NCI-H345 treated with DMSO at 0.1 percent for 48 hours (cell line): Measurements from ENCODE around the gene JMJD1C.
"Not testable (repeated sequence)": the region's sequence is repeated elsewhere in the genome, so short reads cannot be mapped to it uniquely, and the experiment has no call there.

Source experiments
- DNase-seq: peaks from one replicate; lab custom pipeline; 2025; ENCODE audit not compliant: unreplicated experiment; lab: John Stamatoyannopoulos, UW

Gene JMJD1C

DNA sequence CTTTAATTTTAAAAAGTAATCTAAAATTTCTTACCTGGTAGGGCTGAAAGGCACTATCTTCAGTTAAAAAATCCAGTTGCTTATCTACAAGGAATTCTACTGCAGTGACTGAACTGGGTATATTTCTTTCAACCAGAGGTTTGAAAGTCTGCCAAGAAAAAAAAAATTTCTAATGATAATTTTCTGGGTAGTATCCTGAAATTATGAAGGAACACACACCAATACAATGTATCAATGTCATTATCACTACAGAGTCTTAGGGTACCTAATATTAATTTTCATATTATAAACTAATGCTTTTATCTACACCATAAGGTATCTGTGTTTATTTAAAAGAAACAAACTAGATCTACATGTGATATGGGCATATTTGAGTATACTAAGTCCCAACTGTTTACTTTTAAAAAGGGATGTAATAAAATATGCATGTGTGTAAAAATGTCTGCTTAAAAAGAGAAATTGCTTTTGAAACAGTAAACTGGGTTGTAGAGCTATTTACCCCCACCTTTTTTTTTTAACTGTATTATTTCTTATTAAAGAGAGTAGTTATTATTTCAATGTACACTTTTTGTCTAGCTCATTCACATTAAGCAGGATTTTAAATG lies 201.1 kb downstream of the JMJD1C start:
- DNase-seq: no peak

DNA sequence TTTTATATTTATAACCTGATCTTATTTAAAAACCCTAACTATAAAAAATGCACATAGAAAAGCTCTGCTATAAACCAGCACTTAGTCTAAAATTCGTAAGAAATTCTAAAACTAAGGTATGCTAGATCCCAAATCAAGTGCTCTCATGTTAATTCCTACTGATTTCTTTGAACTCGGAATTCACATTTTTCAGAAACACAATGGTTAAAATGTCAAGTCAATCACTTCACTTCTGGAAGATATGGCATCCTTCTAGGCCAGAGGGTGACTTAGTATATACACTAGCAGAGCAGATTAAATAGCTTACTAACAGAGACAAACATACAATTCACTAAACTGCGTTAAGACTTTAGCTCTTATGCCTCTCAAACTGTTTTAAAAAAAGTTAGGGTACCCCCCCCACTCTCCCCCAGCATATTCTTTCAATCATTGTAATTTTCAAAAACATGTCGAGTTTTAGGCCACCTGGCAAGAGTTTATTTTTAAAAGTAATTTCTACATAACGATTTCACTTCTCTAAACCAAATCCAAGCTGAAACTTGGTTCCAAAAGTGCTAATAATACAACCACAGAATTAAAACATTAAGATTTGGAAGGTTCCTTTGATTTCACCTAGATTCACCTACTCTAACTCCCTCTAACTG lies 203.2 kb downstream of the JMJD1C start:
- no peak for DNase-seq

DNA sequence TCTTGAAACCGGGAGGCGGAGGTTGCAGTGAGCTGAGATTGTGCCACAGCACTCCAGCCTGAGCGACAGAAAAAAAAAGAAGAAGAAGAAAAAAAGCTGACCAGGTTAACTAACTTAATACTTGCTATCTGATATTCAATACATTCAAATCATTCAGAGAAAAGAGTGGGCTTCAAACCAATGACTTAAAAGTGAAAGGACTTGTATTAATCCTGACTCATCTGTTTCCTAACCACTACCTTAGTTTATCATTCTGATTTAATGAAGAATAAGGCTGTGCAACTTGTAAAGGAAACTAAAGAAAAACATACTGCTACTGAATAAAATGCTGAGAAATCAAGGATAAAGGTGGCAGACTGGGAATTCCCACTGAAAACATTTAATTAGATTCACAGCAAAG lies 204.3 kb downstream of the JMJD1C start:
- no peak for DNase-seq

DNA sequence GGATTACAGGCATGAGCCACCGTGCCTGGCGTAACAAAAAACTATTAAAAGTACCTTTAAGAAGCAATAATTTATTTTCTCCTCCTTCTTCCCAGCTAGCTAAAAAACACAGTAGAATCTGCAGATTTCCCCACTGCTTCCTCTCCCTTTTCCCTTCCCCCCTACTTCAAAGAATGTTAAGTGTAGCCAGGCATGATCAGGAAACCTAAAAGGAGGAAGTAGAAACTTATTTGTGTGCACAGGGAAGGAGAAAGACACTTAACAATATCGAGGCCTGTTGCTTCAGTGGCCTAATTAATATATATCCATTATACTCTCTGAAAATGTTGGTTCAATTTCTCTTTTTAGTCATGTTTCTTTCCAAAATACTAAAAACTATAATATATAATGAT lies 204.9 kb downstream of the JMJD1C start:
- no peak for DNase-seq

DNA sequence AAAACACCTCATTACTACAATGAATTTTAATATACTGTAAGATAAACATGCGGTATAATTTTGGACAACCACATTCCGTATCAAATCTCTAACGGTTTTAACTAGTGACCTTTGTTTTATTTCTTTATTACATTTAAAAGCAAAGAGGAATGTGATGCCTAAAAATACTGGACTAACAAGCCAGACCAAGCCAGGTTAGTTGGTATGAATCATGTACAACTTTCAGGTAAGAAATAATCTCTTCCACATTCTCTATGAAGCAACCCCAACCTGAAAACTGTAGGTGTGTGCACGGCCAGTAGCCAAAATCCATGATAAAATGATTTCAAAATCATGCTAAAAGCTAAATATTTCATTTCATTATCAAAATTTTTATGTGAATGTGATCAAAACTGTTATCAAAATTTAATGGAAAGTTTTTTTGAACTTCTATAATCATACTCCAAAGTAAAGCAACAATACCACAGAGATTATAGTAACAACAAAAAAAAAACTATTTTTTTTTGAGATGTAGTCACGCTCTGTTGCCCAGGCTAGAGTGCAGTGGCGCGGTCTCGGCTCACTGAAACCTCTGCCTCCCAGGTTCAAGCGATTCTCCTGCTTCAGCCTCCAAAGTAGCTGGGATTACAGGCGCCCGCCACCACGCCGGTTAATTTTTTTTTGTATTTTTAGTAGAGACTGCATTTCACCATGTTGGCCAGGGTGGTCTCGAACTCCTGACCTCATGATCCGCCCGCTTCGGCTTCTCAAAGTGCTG lies 205.5 kb downstream of the JMJD1C start:
- no peak for DNase-seq

DNA sequence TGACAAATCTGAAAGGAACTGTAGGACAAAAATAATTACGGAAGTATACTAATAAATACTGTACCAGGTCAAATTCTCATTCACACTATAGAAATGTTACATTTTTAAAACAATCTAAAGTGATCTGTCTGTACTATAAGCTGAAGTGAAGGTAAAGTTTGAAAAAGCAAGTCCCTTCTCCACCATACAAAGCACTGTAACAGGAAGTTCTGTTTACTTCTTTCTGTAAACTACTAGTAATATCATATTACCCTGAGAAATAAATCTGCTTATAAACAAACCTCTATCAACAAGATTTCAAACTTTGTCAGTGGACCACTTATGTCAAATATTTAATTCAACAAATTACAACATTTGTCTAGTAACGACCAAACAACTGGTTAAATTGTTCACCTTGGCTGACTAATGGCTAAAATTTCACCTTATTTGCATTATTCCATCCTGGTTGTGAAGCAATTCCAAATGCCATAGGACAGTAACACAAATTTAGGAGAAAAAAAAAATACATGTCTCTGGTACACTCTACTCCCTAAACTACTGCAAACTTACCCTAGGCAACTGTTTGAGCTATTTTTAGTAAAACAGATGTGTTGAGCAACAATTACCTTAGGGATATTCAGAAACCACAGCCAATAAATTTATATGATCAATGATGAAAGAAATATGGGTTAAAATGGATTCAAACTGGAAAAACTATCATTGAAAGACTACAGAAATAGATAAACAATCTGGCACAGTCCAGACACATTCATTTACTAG lies 206.7 kb downstream of the JMJD1C start:
- no peak for DNase-seq

DNA sequence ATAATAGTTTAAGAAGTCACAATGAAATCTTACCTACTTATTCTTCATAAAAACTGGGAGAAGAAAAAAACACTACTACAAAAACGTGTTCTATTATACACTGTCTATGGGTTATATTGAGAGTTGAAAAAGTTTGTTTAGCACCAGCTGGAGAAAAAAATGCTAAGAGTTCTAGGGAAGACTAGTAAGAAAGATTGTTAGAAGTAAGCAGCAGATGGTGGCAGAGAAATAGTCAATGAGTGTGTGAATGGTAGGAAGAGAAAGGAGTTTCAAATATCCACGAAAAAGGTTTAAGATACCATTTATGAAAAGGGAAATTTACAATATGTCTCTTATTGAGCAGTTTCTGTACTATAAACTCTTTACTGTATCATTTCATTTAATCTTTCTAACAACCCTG lies 208.0 kb downstream of the JMJD1C start:
- DNase-seq: no peak

DNA sequence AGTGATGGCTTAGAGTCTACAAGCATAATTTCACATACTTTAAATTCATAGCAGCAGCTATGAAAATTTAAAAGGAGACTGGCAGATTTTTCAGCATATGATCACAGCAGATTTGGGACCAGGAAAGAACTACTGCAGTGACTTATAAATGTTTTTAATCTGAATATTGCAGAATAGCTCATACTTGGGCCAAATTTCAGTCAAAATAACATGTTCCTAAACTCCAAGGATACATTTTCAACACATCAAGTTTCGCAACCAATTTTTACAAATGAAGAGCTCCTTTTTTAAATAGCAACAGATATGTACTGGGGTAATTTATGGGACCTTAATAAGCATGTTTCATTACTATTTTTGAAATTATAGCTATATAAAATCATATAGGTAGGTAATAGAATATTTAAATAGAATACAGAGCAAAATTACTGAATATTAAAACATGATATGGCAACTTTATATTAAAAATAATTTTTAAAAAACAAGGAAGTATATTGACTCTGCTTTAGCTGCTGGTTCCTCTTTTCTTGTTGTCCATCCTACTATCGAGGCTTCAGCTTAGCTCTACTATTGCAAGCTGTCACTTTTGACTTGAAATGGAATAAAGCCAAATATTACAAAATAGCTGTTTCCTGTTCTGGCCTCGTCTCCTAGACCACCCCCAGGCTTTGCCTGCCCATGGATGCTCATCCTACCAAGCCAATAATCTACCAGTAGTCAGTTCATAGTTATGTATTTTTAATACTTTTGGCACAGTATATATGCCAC lies 209.6 kb downstream of the JMJD1C start:
- no peak for DNase-seq

DNA sequence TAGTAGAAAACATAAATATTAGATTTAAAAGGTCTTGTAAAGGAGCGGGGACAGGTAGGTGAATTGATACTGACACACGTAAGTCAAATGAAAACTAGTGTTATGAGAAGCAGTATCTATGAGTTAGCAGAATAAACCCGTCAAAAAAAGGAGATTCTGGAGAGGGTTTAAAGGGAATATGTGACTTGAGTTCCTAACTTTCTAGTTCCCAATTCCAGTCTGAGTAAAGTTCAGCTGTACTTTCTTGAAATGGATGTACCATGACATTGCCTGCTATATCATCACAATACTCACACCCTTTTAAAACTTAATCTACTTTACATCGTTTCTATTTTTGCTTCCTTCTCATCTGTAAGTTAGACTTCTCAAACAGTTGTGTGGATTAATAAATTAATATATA lies 210.5 kb downstream of the JMJD1C start:
- no peak for DNase-seq

DNA sequence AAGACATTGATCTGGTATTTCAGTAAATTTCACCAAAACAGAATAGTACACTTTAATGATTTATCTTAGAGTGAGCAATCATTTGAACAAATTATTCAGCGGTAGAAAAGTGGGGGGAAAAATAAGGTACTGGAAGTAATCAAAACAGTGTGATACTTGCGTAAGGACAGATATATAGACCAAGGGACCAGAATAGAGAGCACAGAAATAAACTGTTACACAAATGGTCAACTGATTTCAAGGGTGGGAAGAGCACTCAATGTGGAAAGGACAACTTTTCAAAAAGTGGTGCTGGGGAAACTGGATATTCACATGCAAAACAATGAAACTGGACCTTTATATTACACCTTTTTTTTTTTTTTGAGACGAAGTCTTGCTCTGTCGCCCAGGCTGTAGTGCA lies 212.7 kb downstream of the JMJD1C start:
- no peak for DNase-seq

DNA sequence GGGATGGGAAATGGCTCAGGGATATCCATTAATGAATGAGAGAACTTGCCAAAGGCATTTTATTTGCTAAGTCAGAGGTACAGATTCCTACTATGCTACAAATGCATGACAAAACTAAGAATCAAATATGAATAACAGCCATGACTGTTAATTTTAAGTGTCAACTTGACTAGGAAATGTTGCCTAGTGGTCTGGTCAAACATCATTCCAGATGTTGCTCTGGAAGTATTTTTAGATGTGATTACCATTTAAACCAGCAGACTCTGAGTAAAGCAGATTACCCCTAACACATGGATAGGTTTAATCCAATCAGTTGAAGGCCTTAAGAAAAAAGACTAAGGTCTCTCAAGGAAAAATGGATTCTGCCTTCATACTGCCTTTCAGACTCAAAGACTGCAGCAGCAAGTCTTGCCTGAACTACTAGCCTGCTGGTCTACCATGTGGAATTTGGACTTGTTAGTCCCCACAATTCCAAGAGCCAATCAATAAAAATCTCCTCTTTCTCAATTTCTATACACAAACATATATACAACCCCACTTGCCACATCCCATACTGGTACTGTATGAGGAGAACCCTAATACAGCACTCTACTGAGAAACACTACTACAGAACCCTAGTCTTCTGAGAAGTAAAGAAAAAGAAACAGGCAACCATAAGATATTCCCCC lies 213.5 kb downstream of the JMJD1C start:
- no peak for DNase-seq

DNA sequence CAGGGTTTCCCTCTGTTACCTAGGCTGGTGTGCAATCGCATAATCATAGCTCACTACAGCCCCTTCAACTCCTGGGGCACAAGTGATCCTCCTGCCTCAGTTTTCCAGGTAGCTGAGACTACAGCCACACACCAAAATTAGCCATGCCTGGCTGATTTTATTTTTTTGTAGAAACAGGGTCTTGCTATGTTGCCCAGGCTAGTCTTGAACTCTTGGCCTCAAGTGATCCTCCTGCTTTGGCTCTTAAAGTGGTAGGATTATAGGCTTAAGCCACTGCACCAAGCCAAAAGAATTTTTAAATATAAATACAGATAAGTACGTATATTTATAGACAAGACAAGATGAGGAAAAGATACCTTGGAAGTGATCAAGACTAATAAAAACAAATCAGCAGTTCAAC lies 215.7 kb downstream of the JMJD1C start:
- DNase-seq: no peak

DNA sequence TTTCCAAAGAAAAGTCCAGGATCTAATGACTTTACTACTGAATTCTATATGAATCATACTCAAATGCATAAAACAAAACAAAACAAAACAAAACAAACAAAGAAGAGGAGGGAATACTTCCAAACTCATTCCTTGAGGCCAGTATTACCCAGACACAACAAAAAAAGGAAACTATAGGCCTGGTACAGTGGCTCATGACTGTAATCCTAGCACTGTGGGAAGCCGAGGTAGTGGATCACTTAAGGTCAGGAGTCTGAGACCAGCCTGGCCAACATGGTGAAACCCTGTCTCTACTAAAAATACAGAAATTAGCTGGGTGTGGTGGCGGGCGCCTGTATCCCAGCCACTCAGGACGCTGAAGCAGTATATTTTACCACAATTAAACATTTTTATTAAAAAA lies 218.0 kb downstream of the JMJD1C start:
- DNase-seq: no peak

DNA sequence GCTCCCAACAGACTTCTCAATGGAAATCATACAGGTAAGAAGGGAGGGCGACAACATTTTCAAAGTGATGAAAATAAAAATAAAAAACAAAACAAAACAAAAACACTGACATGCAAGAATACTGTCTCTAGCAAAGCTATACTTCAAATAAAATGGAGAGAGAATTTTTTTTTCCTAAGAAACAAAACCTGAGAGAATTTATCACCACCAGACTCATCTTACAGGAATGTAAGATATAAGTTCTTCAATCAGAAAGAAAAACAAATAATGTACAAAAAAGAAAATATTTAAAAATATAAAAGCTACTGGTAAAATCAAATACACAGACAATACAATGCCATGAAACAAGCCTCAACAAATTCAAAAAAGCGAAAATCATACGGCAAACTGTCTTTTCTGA lies 219.4 kb downstream of the JMJD1C start:
- DNase-seq: no peak

DNA sequence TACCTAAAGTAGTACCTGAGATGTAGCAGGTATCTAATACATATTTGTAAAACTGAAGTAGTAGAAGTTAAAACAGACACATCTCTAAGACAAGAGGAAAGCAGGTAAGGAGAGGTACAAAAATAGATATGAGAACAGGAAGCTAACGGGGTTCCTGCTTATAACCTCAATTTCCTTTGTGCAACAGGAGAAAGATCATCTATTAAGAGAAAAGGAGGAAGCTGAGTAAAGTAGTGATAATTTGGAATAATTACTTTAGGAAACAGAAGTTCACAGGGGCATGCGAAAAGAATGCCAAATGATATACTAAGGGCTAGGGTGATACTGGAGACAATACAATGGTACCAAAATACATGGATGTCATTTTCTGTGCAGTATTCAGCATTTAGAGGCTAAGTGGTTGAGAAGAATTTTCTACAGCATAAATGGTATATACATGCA lies 223.9 kb downstream of the JMJD1C start:
- DNase-seq: no peak

DNA sequence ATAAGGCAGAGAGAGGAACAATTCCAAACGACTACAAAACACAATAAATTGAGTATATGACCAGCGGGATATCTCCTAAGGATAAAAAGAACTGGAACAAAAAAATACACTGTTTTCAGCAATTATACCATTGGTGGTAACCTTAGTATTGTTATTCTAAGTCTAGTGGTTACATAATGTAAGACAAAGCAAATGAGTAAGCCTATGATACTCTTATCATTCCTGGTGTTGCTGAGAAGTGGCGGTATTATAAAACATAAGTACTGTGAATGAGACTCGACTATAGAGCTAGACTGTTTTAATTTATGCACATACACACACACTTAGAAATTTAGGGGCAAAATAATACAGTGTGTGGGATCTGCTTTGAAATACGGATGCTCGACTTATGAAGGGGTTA lies 225.0 kb downstream of the JMJD1C start:
- DNase-seq: no peak

DNA sequence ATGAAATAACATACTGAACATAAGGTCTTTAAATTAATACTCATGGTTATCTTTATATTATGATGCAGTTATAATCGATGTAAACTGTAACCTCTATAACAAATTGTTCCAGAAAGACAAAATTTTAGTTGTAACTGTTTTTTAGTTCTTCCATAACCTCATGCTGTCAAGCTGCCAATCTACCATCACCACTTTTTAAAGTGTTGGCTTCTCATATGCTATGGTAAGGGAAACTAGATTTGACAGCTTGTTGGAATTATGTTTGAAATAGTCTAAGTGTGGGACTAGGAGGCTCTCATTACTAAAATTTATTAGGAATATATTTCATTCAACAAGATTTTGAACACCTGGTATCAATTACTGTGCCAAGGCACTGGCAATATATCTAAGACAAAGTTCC lies 227.3 kb downstream of the JMJD1C start:
- no peak for DNase-seq

DNA sequence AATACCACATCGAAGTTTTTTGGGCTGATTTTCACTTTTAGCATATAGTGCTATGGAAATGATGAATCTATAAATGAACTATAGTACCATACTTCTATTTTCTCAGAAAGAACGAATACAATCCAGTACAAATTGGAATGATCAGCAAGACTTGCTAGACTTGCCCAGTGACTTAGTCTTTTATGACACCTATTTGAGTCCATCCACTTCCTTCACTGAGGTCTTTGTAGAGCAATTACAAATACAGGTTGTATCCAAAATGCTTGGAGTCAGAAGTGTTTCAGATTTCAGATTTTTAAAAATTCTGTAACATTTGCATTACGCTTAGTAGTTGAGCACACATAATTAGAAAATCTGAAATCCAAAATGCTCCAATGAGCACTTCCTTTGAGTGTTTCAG lies 228.4 kb downstream of the JMJD1C start:
- DNase-seq: no peak

DNA sequence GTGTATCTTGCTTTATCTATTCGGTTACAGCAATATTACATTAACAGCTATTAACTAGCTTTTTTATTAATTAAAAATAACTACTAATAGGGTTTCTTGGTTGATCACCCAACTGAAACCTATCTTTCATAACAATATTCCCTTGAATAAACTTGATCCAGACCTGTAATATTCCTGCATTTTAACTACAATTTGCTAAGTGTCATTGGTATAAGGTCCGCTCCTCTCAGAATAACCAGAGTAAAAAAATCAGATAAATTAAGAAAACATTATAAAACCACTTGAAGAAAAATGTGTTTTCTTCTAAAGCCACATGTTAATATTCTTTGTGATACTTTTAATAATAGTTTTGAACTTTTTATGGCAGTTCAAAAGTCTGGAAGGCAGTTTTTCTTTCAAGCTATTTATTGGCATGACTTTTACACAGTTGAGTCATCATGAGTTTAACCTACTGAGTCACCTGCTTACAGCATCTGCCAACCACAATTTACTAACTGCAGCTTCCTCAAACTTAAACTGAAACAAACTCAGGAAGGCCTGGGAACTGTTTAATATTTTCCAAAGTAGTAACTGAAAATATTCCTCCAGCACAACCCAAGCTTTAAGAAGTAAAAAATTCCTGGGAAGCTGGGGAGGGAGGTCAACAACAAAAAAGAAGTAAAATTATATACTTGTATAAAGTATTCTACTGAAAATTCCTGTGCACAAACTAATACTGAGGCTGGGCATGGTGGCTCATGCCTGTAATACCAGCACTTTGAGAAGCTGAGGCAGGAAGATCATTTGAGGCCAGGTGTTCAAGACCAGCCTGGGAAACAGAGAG lies 229.5 kb downstream of the JMJD1C start:
- DNase-seq: no peak

DNA sequence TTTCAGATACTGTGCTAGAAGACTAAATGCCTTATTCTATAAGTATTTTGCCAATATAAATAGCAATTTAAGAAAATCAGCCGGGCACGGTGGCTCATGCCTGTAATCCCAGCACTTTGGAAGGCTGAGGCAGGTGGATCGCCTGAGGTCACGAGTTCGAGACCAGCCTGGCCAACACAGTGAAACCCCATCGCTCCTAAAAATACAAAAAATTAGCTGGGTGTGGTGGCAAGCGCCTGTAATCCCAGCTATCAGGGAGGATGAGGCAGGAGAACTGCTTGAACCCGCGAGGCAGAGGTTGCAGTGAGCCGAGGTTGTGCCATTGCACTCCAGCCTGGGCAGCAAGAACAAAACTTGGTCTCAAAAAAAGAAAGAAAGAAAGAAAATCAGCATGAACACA lies 230.6 kb downstream of the JMJD1C start:
- DNase-seq: not testable (repeated sequence)
